Urothelium cell line (cell line): ENCODE results near the gene INTS3.

Source experiments
- DNase-seq: peaks from one replicate; pipeline ENCODE4 v3.0.0; 2011; ENCODE audit warnings: low spot score, mixed read lengths
- FAIRE-seq: peaks from 2 replicates; lab custom pipeline; 2011; peaks lifted over from hg19 to GRCh38; lab: Jason Lieb, UNC

The INTS3 gene

DNA sequence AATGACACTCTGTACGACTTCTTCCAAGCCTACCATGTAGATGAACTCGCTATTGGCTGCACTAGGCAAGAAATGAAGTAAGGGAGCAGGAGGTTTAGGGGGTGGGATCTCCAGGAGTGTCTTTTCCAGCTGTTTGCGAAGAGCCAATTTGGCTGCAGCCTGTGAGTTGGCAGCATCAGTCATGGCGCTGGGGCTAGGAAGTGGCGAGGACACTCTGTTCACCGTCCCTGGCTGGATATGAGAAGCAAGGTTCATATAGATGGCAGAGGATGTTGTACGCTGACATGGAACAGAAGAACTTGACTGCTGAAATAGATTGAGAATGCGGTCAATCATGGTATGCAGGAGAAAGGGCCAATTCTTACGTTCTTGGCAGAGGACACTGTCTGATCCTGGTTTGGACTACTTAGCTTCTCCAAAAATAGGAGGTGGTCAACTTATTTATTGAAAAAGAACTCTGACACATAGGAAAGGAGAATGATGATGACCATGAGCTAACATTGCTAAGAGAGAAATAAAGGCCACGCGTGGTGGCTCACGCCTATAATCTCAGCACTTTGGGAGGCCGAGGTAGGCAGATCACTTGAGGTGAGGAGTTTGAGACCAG lies 88.5 kb downstream of the INTS3 start:
- FAIRE-seq (no peak), DNase-seq (no peak)

DNA sequence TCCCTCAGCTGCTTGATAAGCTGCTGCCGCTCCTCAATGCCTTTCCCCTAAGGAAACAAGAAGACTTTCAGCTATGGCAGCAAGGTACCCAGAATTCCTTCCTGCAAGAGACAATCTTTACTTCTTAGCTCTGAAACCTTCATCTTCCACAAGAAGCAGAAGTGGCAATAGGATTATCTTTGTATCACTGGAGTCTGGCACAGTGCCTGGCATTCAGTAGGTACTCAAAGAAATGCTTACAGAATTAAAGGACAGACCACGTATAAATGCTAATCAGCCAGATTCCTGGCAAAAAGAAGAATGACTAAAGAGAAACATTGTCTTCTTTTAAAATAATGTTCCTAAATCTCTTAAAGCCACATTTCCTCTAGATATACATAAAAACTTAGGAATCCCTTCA lies 91.0 kb downstream of the INTS3 start:
- no peak for FAIRE-seq
- DNase-seq, result no peak
